ENCODE measurements around the gene NEDD4L.

GRCh38 chr18:58381676-58382411, 337.8 kb downstream of the NEDD4L start:
- TF ChIP-seq CTCF (optimal IDR thresholded peaks at IDR 0.05 in 1 of 3, IDR thresholded peaks at IDR 0.05 in 1 of 3, conservative IDR thresholded peaks at IDR 0.05 in 1 of 3; ENCODE audit: extremely low read depth in 1 of 3, insufficient read depth in 2 of 3, low read length in 3 of 3) (no peak), EZH2 (IDR thresholded peaks at IDR 0.05; ENCODE audit: low read length) (no peak)

Measured in keratinocyte (primary cell).